HEK293 (cell line): Measurements from ENCODE around the gene NISCH.

Experiments
- CTCF ChIA-PET: fragments of 350-600 bp; formaldehyde crosslinking; extraction: SDS; loops from one replicate; lab custom pipeline; 2021; ENCODE audit warnings: antibody characterized with exemption; lab: Yijun Ruan, JAX
- POLR2A ChIA-PET: fragments of 300-600 bp; formaldehyde crosslinking; extraction: SDS; loops from one replicate; lab custom pipeline; 2020; ENCODE audit warnings: antibody characterized with exemption, inconsistent platforms; lab: Yijun Ruan, JAX
- H3K27ac ChIP-seq: fragments of 200-500 bp; sonication (Bioruptor generic); 2 replicates; pipeline ENCODE4 v1.5.1; 2014; ENCODE audit warnings: low read depth, low read length, control low read depth, inconsistent platforms; ENCODE audit errors: extremely low read depth
- H3K36me3 ChIP-seq, 2 experiments: fragments of 200-500 bp in 1 of 2; sonication (Bioruptor generic) in 1 of 2; 1 replicate in 1 of 2; 2 replicates in 1 of 2; pipeline ENCODE4 v1.5.1; 2014 to 2017; ENCODE audit warnings: inconsistent platforms in 2 of 2, low read length in 2 of 2; ENCODE audit not compliant: control insufficient read depth in 2 of 2, insufficient read depth in 1 of 2
- H3K4me1 ChIP-seq: fragments of 200-500 bp; sonication (Bioruptor generic); 2 replicates; pipeline ENCODE4 v1.5.1; 2014; ENCODE audit warnings: mild to moderate bottlenecking, low read length, inconsistent platforms; ENCODE audit not compliant: control insufficient read depth, insufficient read depth
- H3K4me3 ChIP-seq: 2 replicates; pipeline ENCODE4 v1.5.1; 2011; ENCODE audit warnings: low read depth, mild to moderate bottlenecking, control low read depth, low read length, moderate library complexity
- H3K9me3 ChIP-seq: fragments of 200-500 bp; sonication (Bioruptor generic); 2 replicates; pipeline ENCODE4 v1.5.1; 2014; ENCODE audit warnings: low read depth, low read length, inconsistent platforms; ENCODE audit not compliant: control insufficient read depth, insufficient read depth
- ATF2 ChIP-seq: fragments of 450-650 bp; formaldehyde crosslinking; IDR thresholded peaks from 2 replicates; pipeline ENCODE4 v1.5.1; 2016; ENCODE audit warnings: missing biosample characterization, missing genetic modification characterization, low read depth
- GLIS1 ChIP-seq: fragments of 450-650 bp; formaldehyde crosslinking; IDR thresholded peaks from 2 replicates; pipeline ENCODE4 v1.5.1; 2016; ENCODE audit warnings: missing biosample characterization, missing genetic modification characterization
- PRDM10 ChIP-seq: fragments of 450-650 bp; formaldehyde crosslinking; IDR thresholded peaks from 2 replicates; pipeline ENCODE4 v1.5.1; 2016; ENCODE audit warnings: missing biosample characterization, missing genetic modification characterization
- RBAK ChIP-seq: fragments of 450-650 bp; formaldehyde crosslinking; IDR thresholded peaks from 2 replicates; pipeline ENCODE4 v1.5.1; 2016; ENCODE audit warnings: missing biosample characterization, missing genetic modification characterization
- REPIN1 ChIP-seq: fragments of 450-650 bp; formaldehyde crosslinking; IDR thresholded peaks from 2 replicates; pipeline ENCODE4 v1.5.1; 2017; ENCODE audit warnings: missing biosample characterization, missing genetic modification characterization, low read depth
- SALL2 ChIP-seq: fragments of 450-650 bp; formaldehyde crosslinking; IDR thresholded peaks from 2 replicates; pipeline ENCODE4 v1.5.0; 2017; ENCODE audit warnings: missing biosample characterization, mild to moderate bottlenecking, missing genetic modification characterization, borderline replicate concordance
- SP2 ChIP-seq: fragments of 450-650 bp; formaldehyde crosslinking; IDR thresholded peaks from 2 replicates; pipeline ENCODE4 v1.5.1; 2016; ENCODE audit warnings: missing biosample characterization, missing genetic modification characterization
- SP3 ChIP-seq: fragments of 450-650 bp; formaldehyde crosslinking; IDR thresholded peaks from 2 replicates; pipeline ENCODE4 v1.5.1; 2016; ENCODE audit warnings: missing biosample characterization, missing genetic modification characterization
- ZBTB11 ChIP-seq: fragments of 450-650 bp; formaldehyde crosslinking; conservative IDR thresholded peaks from 2 replicates; pipeline ENCODE4 v1.5.1; 2016; ENCODE audit warnings: low read depth, missing biosample characterization, missing genetic modification characterization
- ZBTB20 ChIP-seq: fragments of 450-650 bp; formaldehyde crosslinking; IDR thresholded peaks from 2 replicates; pipeline ENCODE4 v1.5.1; 2016; ENCODE audit warnings: missing biosample characterization, missing genetic modification characterization
- ZEB2 ChIP-seq: fragments of 450-650 bp; formaldehyde crosslinking; IDR thresholded peaks from 2 replicates; pipeline ENCODE4 v1.5.1; 2016; ENCODE audit warnings: missing biosample characterization, missing genetic modification characterization
- ZFHX2 ChIP-seq: fragments of 450-650 bp; formaldehyde crosslinking; conservative IDR thresholded peaks from 2 replicates; pipeline ENCODE4 v1.5.1; 2016; ENCODE audit warnings: missing biosample characterization, missing genetic modification characterization
- ZNF302 ChIP-seq: fragments of 450-650 bp; formaldehyde crosslinking; IDR thresholded peaks from 2 replicates; pipeline ENCODE4 v1.5.1; 2016; ENCODE audit warnings: missing biosample characterization, missing genetic modification characterization, low read depth
- ZNF398 ChIP-seq: fragments of 450-650 bp; formaldehyde crosslinking; IDR thresholded peaks from 2 replicates; pipeline ENCODE4 v1.5.1; 2017; ENCODE audit warnings: missing biosample characterization, missing genetic modification characterization
- ZNF473 ChIP-seq: fragments of 450-650 bp; formaldehyde crosslinking; IDR thresholded peaks from 2 replicates; pipeline ENCODE4 v1.5.1; 2017; ENCODE audit warnings: missing biosample characterization, missing genetic modification characterization
- ZNF580 ChIP-seq: fragments of 450-650 bp; formaldehyde crosslinking; IDR thresholded peaks from 2 replicates; pipeline ENCODE4 v1.5.1; 2016; ENCODE audit warnings: missing biosample characterization, missing genetic modification characterization
- ZSCAN23 ChIP-seq: fragments of 450-650 bp; formaldehyde crosslinking; IDR thresholded peaks from 2 replicates; pipeline ENCODE4 v1.5.1; 2016; ENCODE audit warnings: missing biosample characterization, missing genetic modification characterization

The NISCH gene

DNA sequence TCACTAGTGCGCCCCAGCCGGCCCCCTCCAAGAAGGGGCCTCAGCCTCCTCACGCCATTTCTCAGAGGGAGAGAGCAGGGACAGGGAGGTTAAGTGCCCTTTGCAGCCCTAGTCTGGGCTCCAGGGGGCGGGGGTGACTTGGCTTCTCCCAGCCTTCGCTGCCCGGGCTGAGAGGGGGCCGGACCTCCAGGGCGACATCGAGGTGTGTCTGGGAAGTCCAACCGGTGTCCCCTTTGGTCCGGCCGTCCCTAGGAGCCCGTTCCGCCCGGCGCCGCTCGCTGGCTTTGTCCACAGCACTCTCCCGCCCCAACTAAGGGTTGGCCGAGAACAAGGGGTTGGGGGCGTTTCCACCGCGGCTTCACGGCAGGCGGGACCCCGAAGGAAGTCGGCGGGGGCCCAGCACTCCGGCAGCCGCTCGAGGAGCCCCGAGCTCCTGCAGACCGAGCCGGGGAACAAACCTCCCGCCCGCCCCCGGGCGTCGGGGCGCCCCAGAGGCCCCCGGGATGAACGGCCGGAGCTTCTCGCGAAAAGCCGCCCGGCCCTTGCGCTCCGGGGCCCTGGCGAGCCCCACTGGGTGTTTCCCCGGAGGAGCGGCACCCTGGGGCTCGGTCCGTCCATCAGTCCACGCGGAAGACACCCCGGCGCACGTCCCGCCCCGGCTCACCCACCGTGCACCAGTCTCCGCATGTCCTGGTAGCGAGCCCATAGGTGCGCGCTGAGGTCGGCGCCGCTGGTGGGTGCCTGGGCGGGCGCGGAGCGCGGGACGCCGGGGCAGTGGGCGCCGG is 77.6 kb downstream of the NISCH start (continued):
- TF ChIP-seq REPIN1 (tag by site-specific recombination), result no peak
- no peak for TF ChIP-seq ZNF473 (tag by site-specific recombination)
- TF ChIP-seq ZSCAN23 (tag by site-specific recombination), result no peak
- peak; percentile 47; the same call in 1 of the 2 replicates for TF ChIP-seq SP3 (tag by site-specific recombination)
- TF ChIP-seq ATF2 (tag by site-specific recombination), result no peak
- no peak for TF ChIP-seq ZNF398
- no peak for TF ChIP-seq PRDM10 (tag by site-specific recombination)
- TF ChIP-seq ZNF580, result no peak
- no peak for TF ChIP-seq ZFHX2 (tag by site-specific recombination)
- peak; percentile 70 for TF ChIP-seq ZBTB20 (tag by site-specific recombination)
- no peak for TF ChIP-seq ZEB2 (tag by site-specific recombination)
- TF ChIP-seq SP2, result peak; percentile 83
- TF ChIP-seq ZBTB11 (tag by site-specific recombination), result peak; percentile 66

DNA sequence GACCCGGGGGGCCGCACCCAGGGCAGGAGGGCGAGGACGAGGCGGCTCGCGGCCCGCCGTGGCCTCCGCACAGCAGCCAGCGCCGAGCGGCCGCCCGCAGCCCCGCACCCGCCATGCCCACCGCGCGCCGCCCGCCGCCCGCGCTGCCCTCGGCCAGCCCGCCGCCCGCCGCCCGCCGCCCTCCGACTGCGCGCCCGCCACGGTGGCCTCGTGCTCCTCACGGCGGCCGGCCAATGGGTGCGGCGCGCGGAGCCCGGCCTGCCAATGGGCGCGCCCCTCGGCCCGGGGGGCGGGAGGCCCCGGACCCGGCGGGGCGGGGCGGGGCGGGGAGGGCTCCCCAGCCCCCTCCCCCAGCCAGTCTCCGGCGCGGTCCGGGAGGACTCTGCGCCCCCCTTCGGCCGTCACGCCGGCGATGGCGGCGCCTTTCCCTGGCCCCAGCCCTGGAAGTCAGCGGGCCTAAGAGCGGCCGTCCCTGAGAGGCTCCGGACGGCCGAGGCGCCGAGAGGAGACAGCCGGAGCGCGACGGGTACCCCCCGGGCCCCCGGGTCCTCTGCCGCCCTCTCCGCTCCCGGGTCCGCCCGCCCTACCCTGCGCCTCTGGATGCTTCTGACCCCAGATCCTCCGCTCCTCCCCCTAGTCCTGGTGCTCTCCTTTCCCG is 78.3 kb downstream of the NISCH start, which contains the start of gene NT5DC2:
Gene NT5DC2 (minus strand): TSS at position 235 of the 658 bp plus-strand sequence. CDS start 120 bp downstream, at position 115.
- Histone ChIP-seq H3K9me3 (no peaks in the 10 kb centered on the region), H3K36me3 (peaks cover 0 to 39% of the 10 kb centered on the region in 2 experiments; a peak in 1 of 3 replicates), H3K4me1 (peaks cover 4% of the 10 kb centered on the region; the same call in 1 of the 2 replicates), H3K27ac (peak within 1 kb of the TSS; percentile 86), H3K4me3 (peak within 1 kb of the TSS; percentile 63)
- CTCF ChIA-PET, result no interaction called here
- POLR2A ChIA-PET, result no interaction called here
- TF ChIP-seq SALL2 (tag by site-specific recombination), result no peak
- no peak for TF ChIP-seq RBAK (tag by site-specific recombination)
- TF ChIP-seq ZNF302, result no peak
- TF ChIP-seq ATF2 (tag by site-specific recombination), result no peak
- TF ChIP-seq ZBTB11 (tag by site-specific recombination), result no peak
- TF ChIP-seq GLIS1 (tag by site-specific recombination), result 0 out of 2 replicates have a peak, but pooled peaks have one; percentile 18
